AG09319 (cell line): ENCODE measurements around the gene ZBTB20.
"Not testable (repeated sequence)": the region's sequence is repeated elsewhere in the genome, so short reads cannot be mapped to it uniquely, and the experiment has no call there.

Experiments
- DNase-seq: peaks from one replicate; pipeline ENCODE4 v3.0.0-alpha.2; 2010; ENCODE audit warnings: low read depth; ENCODE audit errors: extremely low read depth
- TF ChIP-seq, protein P1 (sequence below): IDR thresholded peaks from 2 replicates; pipeline ENCODE4 v1.5.1; 2011; ENCODE audit warnings: low read depth, mild to moderate bottlenecking, inconsistent platforms, low read length, moderate library complexity

Gene ZBTB20

DNA sequence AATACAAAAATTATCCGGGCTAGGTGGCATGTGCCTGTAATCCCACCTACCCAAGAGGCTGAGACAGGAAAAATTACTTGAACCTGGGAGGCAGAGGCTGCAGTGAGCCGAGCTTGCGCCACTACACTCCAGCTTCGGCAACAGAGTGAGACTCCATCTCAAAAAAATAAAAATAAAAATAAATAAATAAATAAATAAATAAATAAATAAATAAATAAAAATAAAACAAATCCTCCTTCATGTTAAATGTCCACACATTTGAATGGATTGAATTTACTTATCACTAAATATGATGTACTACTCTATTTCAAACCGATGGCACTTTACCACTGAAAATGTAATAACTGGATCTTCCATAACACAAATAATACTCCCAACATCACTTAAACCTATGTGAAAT lies 36.3 kb downstream of the ZBTB20 start:
- DNase-seq, result no peak
- TF ChIP-seq, protein P1, sequence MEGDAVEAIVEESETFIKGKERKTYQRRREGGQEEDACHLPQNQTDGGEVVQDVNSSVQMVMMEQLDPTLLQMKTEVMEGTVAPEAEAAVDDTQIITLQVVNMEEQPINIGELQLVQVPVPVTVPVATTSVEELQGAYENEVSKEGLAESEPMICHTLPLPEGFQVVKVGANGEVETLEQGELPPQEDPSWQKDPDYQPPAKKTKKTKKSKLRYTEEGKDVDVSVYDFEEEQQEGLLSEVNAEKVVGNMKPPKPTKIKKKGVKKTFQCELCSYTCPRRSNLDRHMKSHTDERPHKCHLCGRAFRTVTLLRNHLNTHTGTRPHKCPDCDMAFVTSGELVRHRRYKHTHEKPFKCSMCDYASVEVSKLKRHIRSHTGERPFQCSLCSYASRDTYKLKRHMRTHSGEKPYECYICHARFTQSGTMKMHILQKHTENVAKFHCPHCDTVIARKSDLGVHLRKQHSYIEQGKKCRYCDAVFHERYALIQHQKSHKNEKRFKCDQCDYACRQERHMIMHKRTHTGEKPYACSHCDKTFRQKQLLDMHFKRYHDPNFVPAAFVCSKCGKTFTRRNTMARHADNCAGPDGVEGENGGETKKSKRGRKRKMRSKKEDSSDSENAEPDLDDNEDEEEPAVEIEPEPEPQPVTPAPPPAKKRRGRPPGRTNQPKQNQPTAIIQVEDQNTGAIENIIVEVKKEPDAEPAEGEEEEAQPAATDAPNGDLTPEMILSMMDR, result no peak

DNA sequence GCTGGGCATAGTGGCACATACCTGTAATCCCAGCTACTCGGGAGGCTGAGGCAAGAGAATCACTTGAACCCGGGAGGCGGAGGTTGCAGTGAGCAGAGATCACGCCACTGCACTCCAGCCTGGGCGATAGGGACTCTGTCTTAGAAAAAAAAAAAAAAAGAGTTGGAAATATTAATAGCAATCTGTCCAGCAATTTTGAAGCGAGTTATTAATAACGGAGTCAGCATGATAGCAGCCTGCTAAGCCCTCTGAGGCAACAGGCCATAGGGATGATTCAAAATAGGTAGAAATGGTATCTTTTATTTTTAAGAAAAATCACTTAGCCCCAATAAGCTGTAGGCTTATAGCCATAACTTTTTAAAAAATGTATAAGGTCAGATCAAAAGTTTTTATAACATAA lies 37.0 kb downstream of the ZBTB20 start:
- not testable (repeated sequence) for DNase-seq

DNA sequence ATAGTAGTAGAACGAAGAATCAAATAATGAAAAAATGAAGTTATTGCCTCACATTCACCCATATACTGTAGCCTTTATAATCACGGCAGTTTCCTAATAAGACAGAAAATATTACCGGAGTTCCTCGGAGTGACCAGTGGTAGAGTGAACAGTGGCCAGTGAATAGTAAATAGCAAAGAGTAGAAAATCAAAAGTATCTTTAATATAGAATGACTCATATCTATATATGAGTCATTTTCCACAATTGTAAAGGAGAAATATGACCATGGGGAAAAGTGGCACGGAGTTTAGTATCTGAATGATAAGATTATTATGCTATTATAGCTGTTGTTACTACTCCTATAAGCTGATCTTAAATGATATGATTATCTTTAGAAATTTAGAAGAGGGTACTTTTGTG lies 38.5 kb downstream of the ZBTB20 start:
- TF ChIP-seq, protein P1, result no peak
- no peak for DNase-seq

DNA sequence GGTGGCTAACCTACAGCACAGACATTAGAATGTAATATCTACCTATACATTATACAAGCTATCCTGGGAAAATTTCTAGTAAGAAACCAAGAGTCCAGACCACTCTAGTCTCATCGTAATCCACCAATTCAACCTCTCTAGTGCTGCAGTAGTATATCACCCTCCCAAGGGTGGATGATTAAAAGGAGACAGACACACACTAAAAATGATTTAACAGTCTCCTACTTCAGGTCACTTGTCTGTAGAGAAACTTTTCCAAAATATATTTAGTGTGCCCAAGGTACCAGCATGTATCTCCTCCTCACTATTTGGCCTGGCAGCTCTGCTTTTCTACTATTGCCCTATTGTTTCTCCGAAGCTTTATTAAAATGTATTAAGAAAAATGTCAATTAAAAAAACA lies 45.0 kb downstream of the ZBTB20 start:
- TF ChIP-seq, protein P1, result no peak
- no peak for DNase-seq

DNA sequence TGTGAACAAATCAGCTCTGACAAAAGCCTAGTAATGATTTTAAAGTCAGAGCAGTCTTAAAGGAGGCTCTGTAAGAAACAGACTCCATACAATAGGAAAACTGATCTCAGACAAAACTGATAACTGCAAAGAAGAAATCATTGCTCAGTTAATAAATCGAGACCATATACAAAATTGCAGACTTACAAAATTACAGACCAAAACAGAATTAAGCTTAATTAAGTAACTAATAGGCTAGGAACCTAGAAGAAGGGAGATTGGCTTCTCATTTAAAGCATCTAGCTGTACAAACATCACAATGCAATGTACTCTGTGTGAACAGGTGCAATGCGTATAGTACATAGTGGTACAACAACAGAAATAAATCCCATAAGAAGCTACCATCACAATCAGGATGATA lies 46.3 kb downstream of the ZBTB20 start:
- no peak for DNase-seq
- TF ChIP-seq, protein P1, result no peak

DNA sequence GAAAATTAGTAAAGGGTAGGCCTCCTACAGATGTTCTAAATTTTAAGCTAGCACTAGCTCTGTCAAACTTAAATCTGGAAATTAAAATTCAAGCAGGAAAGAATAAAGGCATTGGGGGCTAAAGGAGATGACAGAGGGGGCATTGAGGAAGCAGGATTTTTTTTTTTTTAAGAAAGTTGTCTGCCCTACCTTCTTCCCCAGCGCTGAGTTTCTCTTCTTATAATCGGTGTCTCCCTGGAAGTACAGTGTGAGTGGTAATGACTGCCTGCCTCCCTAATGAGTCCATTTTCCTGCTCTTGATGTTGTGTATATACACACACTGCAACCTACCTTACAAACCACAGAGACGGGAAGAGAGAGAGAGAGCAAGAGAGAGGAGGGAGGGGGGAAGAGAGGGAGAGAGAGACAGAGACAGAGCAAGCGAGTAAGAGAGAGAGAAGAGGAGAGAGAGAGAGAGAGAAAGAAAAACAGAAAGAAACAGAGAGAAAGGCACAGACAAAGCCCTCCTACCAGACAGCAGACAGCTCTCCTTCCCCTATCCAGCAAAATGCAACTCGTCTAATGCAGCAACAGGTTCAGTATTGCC lies 47.0 kb downstream of the ZBTB20 start:
- TF ChIP-seq, protein P1, result no peak
- peak; percentile 64 for DNase-seq

DNA sequence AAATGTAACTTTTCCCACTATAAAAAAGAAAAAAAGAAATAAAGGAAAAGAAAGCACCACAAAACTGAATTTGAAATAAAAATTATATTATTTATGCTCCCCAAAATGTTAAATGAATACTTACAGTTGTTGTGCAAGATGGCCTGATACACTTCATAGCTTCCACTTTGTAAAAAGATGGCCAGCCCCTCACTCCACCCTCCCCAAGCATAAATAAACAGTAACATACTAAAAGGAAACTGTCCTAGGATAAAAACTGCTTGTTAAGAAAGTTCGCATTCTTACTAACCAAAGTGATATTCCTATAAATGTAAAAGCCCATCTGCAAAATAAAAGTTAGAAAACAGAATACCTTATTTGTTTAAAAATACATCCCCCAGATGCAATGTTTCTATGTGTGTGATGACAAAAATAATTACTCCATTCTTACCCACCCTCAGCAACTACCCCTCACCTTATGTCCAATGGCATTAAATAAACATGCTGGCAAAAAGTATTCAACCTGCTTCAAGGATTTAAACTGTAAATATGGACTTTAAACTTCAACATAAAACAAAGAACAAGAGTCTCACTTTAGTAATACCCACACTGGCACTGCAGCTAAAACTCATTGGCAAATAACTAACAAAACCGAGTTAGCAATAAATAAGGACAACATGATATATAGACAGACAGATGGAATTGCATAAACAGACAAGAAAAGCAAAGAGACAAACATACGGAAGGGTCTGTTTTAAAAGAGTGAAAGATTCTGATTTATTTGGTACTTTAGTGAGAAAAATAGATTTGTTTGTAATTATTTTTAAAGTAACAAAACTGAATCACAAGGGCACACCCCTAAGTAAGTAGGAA lies 47.7 kb downstream of the ZBTB20 start:
- no peak for DNase-seq
- TF ChIP-seq, protein P1, result no peak
